ENCODE data around the gene RNF41. TPM values are rescaled to one million over a fixed set of nuclear protein-coding genes. Genes with fewer than 3 reads are reported as not detected.

RNF41 gene
- total RNA-seq, 1 donor from 2014 or later = 50.8 TPM

DNA sequence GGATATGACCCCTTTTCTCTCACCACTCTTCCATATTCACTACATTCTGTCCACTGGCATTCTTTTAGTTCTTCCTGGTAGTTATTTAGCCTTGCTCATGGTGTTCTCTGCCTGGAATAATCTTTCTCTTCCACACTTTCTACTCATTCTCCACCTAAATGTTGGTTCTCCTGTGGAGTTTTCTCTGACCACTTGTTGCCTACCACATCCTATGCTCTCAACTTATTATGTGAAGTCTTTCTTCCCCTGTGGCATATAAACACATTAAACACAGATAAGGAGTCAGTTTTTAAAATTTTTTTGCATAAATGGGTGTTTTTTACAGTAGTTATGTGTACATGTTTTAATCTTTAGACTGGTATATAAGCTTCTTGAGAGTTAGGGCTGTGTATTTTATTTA, 29.1 kb downstream of the RNF41 start:
- Mint-ChIP-seq H3K4me1 (ENCODE audit: low read depth) (peaks cover 12% of the 10 kb centered on the region), H3K4me3 (ENCODE audit: low read depth) (peak overlapping the region; percentile 24), H3K27ac (no peak overlapping the region), H3K27me3 (no peaks in the 10 kb centered on the region), H3K36me3 (ENCODE audit: insufficient read depth) (peaks cover 2% of the 10 kb centered on the region), H3K9me3 (ENCODE audit: low read depth) (no peaks in the 10 kb centered on the region)
- no peak for DNase-seq (ENCODE audit: low spot score, unreplicated experiment)
- TF ChIP-seq, protein P1, sequence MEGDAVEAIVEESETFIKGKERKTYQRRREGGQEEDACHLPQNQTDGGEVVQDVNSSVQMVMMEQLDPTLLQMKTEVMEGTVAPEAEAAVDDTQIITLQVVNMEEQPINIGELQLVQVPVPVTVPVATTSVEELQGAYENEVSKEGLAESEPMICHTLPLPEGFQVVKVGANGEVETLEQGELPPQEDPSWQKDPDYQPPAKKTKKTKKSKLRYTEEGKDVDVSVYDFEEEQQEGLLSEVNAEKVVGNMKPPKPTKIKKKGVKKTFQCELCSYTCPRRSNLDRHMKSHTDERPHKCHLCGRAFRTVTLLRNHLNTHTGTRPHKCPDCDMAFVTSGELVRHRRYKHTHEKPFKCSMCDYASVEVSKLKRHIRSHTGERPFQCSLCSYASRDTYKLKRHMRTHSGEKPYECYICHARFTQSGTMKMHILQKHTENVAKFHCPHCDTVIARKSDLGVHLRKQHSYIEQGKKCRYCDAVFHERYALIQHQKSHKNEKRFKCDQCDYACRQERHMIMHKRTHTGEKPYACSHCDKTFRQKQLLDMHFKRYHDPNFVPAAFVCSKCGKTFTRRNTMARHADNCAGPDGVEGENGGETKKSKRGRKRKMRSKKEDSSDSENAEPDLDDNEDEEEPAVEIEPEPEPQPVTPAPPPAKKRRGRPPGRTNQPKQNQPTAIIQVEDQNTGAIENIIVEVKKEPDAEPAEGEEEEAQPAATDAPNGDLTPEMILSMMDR (IDR thresholded peaks at IDR 0.05; ENCODE audit: unreplicated experiment) = no peak

DNA sequence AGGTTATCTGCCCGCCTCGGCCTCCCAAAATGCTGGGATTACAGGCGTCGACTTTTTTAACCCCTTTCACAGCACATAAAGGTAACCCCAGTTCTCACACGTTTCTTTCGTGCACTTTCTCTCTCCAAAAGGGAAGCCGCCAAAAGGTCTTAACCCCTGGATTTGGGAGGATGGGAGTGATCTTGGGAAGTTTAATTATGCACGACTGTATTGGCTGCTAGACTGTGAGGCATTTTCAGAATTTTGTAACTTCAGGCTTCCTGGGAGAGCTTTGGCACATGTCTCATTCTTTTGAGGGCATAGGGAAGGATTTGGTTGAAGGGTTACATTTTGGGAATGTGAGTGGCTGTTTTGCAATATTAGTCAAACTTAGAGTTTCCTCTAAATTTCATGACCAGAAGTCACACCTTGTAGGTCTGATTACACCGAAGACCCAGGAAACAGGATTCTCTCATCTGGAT, 31.0 kb downstream of the RNF41 start:
- peak overlapping the region; percentile 97 for H3K4me3 Mint-ChIP-seq (ENCODE audit: low read depth)
- TF ChIP-seq, protein P1 (IDR thresholded peaks at IDR 0.05; ENCODE audit: unreplicated experiment) = no peak
- peak overlapping the region; percentile 100 for H3K27ac Mint-ChIP-seq
- H3K27me3 Mint-ChIP-seq = no peaks in the 10 kb centered on the region
- peaks cover 7% of the 10 kb centered on the region for H3K36me3 Mint-ChIP-seq (ENCODE audit: insufficient read depth)
- no peaks in the 10 kb centered on the region for H3K9me3 Mint-ChIP-seq (ENCODE audit: low read depth)
- peaks cover 17% of the 10 kb centered on the region for H3K4me1 Mint-ChIP-seq (ENCODE audit: low read depth)
- DNase-seq (ENCODE audit: low spot score, unreplicated experiment) = no peak

DNA sequence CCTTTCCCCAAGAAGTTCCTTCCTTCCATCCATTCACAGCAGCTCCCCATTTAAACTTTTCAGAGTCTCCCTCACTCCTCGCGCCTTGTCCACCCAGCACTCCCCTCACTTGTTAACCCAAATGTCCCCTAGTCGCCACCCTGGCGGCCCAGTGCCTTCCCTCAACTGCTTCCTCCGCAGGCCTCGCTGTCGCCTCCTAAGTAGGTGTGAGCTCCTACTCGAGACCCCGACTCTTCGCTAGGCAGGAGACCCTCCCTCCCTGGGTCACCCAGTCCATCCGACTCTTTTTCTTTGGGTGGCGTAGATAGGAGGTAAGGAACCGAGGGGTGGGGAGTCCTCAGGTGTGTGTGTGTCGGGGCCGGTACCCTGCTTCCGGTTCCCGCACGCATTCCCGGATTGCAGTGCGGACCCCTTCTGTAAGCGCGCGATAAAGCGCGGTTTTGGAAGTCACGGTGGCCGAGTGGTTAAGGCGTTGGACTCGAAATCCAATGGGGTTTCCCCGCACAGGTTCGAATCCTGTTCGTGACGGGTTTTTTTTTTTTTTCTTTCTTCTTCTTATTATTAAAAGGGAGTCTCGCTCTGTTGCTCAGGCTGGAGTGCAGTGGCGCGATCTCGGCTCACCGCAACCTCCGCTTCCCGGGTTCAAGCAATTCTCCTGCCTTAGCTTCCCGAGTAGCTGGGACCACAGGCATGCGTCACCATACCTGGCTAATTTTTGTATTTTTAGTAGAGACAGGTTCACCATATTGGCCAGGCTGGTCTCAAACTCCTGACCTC, 31.6 kb downstream of the RNF41 start:
- peak overlapping the region; percentile 100 for H3K27ac Mint-ChIP-seq
- H3K36me3 Mint-ChIP-seq (ENCODE audit: insufficient read depth) = peaks cover 7% of the 10 kb centered on the region
- DNase-seq (ENCODE audit: low spot score, unreplicated experiment) = peak; percentile 95
- TF ChIP-seq, protein P1 (IDR thresholded peaks at IDR 0.05; ENCODE audit: unreplicated experiment) = peak; percentile 19
- H3K4me3 Mint-ChIP-seq (ENCODE audit: low read depth) = peak overlapping the region; percentile 97
- no peaks in the 10 kb centered on the region for H3K27me3 Mint-ChIP-seq
- H3K4me1 Mint-ChIP-seq (ENCODE audit: low read depth) = peaks cover 17% of the 10 kb centered on the region
- H3K9me3 Mint-ChIP-seq (ENCODE audit: low read depth) = no peaks in the 10 kb centered on the region

DNA sequence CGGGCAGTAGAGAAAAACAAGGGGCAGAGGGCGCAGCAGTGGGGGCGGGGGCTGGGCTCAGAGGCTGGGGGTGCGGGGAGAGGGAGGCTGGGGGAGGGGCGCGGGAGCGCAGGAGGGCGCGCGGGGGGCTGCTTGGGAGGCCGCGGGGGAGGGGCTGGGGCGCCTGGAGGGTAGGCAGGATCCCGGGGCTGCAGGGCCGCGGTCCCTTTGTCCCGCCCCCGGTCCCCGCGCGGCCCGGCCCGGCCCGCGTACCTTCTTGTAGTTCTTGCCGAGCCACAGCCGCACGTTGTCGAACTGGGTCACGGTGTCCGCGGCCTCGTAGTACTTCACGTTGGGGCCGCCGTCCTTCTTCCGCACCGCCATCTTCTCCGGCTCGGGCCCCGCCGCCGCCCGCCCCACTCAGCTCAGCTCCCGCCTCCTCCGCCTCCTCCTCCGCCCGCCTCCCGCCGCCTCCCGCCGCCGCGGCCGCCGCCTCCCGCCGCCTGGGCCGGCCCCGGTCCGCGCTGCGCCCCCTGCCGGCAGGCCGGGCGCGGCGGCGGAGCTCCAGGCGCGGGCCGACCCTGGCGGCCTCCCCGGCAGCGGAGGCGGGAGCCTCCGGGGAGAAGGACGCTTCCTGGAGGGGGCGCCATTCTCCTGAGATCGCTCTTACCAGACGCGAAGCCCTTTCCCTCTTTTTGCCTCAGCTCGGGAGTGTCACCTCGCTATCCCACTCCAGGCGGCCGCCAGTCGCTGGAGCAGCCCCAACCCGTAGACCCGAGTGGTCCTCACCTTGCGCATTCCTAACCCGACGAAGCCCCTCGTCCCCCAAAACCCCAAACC, 32.4 kb downstream of the RNF41 start, which contains the start of gene SMARCC2:
Gene SMARCC2 (minus strand): TSS at position 385 of the 819 bp plus-strand sequence. CDS start 22 bp downstream, at position 363.
- Mint-ChIP-seq H3K27ac (peak within 1 kb of the TSS; percentile 100), H3K27me3 (no peaks in the 10 kb centered on the region), H3K9me3 (ENCODE audit: low read depth) (no peaks in the 10 kb centered on the region), H3K36me3 (ENCODE audit: insufficient read depth) (peaks cover 9% of the 10 kb centered on the region), H3K4me3 (ENCODE audit: low read depth) (peak within 1 kb of the TSS; percentile 97), H3K4me1 (ENCODE audit: low read depth) (peaks cover 17% of the 10 kb centered on the region)
- TF ChIP-seq, protein P1 (IDR thresholded peaks at IDR 0.05; ENCODE audit: unreplicated experiment) = peak; percentile 83
- DNase-seq (ENCODE audit: low spot score, unreplicated experiment) = peak; percentile 78

DNA sequence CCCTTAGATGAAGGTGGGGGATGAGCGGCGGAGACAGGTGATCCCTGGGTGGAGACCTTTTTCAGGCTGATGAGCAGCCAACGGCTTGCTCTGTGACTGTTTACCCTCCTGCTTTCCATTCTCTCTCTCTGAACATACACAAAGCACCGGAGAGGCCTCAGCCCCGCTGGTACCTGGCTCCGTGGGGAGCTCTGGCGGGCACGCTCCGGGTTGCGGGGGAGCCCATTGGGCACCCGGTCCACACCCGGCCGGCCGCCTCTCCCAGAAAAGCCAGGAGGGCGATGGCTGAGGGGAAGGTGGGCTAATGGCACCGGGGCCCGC, 33.0 kb downstream of the RNF41 start:
- peak overlapping the region; percentile 83 for H3K4me3 Mint-ChIP-seq (ENCODE audit: low read depth)
- peak overlapping the region; percentile 96 for H3K27ac Mint-ChIP-seq
- H3K36me3 Mint-ChIP-seq (ENCODE audit: insufficient read depth) = peaks cover 9% of the 10 kb centered on the region
- H3K27me3 Mint-ChIP-seq = no peaks in the 10 kb centered on the region
- H3K9me3 Mint-ChIP-seq (ENCODE audit: low read depth) = no peaks in the 10 kb centered on the region
- H3K4me1 Mint-ChIP-seq (ENCODE audit: low read depth) = peaks cover 17% of the 10 kb centered on the region
- no peak for DNase-seq (ENCODE audit: low spot score, unreplicated experiment)
- TF ChIP-seq, protein P1 (IDR thresholded peaks at IDR 0.05; ENCODE audit: unreplicated experiment) = no peak
